ENCODE measurements around the gene HNRNPF. TPM values are rescaled to one million over a fixed set of nuclear protein-coding genes. Genes with fewer than 3 reads are reported as not detected.

Gene HNRNPF
- total RNA-seq, 1 experiment from 2014 or later, result 333 TPM

DNA sequence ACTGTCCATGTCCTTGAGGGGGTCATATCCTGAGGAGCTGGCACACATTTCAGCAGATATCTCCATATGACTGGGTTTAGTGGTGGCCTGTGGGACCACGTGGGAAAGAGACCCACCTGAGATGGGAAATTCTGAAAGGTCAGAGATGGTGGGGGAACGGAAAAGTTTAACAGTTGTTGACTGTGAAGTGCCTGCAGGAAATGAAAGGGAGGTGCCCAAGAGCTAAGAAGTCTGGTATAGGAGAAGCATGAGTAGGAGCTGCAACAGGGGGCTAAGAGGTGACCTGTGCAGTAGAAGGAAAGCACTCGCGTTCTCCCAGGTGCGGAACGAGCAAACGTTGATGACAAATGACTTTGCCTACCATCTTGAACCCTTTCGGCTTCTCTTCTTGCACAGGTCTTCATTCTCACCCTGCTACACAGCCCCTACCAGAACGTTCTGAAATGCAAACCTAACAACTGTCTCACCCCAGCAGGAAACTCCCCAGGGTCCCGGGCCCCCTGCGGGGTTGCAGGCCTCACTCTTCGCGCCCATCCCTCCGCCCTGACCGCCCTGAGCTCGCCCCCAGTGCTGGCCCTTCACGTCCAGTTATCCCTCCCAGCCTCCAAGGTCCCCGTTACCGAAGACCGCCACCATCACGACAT is 47.3 kb downstream of the HNRNPF start:
- peak overlapping the region; percentile 94 for H3K4me2 ChIP-seq (ENCODE audit: low read length)

More for the DNA sequence above, 47.3 kb downstream of the HNRNPF start:
- Histone ChIP-seq H2AFZ (ENCODE audit: low read depth, low read length, poor library complexity, severe bottlenecking) (peak overlapping the region; percentile 5), H3K9me2 (ENCODE audit: insufficient read depth) (no peaks in the 10 kb centered on the region), H3K27me3 (ENCODE audit: insufficient read depth, low read length) (no peaks in the 10 kb centered on the region), H3K4me3 (replicated peaks in 1 of 2; ENCODE audit: low read depth in 1 of 2, low read length in 2 of 2) (peak overlapping the region; percentile 87 to 92), H3K79me2 (ENCODE audit: insufficient read depth, low read length) (peaks cover 6% of the 10 kb centered on the region; the same call in 1 of the 2 replicates), H3K9me3 (ENCODE audit: control insufficient read depth in 1 of 2, insufficient read depth in 1 of 2, low read depth in 1 of 2, low read length in 2 of 2) (no peaks in the 10 kb centered on the region), H3K9ac (ENCODE audit: low read length) (peak overlapping the region; percentile 82), H3K4me1 (ENCODE audit: control insufficient read depth in 1 of 2, insufficient read depth in 2 of 2, low read length in 2 of 2) (peaks cover 7 to 28% of the 10 kb centered on the region in 2 experiments), H3K27ac (ENCODE audit: low read depth, low read length) (peak overlapping the region; percentile 79), H4K20me1 (ENCODE audit: insufficient read depth) (no peaks in the 10 kb centered on the region), H3K36me3 (ENCODE audit: control insufficient read depth in 1 of 2, insufficient read depth in 2 of 2, low read length in 2 of 2) (no peaks in the 10 kb centered on the region)
- ChIA-PET CTCF (no interaction called here), POLR2A (no interaction called here), RAD21 (ENCODE audit: low non-redundant PET in 1 of 2, low total read pairs in 2 of 2, uncharacterized antibody in 2 of 2, unreplicated experiment in 2 of 2) (no interaction called here)
- intact Hi-C loops (cut with micrococcal nuclease), result no loop called here
- DNase-seq (ENCODE audit: low read depth, low spot score) (no peak), ATAC-seq (0 out of 2 replicates have a peak, but pooled peaks have one; percentile 0)
- BruUV-seq (replicated peaks), result TSS peak; percentile 93
- TF ChIP-seq ZFX (IDR thresholded peaks at IDR 0.05) (no peak), ZNF274 (IDR thresholded peaks at IDR 0.05; ENCODE audit: low read depth, low read length) (no peak), CTCF (IDR thresholded peaks at IDR 0.05 in 2 of 3, conservative IDR thresholded peaks at IDR 0.05 in 1 of 3; ENCODE audit: borderline replicate concordance in 1 of 3, insufficient read depth in 1 of 3, low read depth in 2 of 3, low read length in 2 of 3) (no peak), SP1 (IDR thresholded peaks at IDR 0.05; ENCODE audit: low read depth) (no peak), CBX3 (IDR thresholded peaks at IDR 0.05; ENCODE audit: low read depth) (no peak)
